Nephron progenitor cell (in vitro differentiated cells): ENCODE data around the gene PODXL.

Experiments used
- DNase-seq: peaks from one replicate; pipeline ENCODE4 v3.0.0; 2021
- H3K27ac Mint-ChIP-seq: 2 replicates; pipeline ENCODE4 v1.8.0; 2021; ENCODE audit warnings: mild to moderate bottlenecking, moderate library complexity, mixed read lengths
- H3K27me3 Mint-ChIP-seq: 2 replicates; pipeline ENCODE4 v1.8.0; 2021; ENCODE audit warnings: mild to moderate bottlenecking, low read depth, mixed read lengths; ENCODE audit not compliant: poor library complexity
- H3K36me3 Mint-ChIP-seq: 2 replicates; pipeline ENCODE4 v1.8.0; 2021; ENCODE audit warnings: low read depth, mixed read lengths
- H3K4me1 Mint-ChIP-seq: 2 replicates; pipeline ENCODE4 v1.8.0; 2021; ENCODE audit warnings: mixed read lengths
- H3K4me3 Mint-ChIP-seq: 2 replicates; pipeline ENCODE4 v1.8.0; 2021; ENCODE audit warnings: mild to moderate bottlenecking, moderate library complexity, mixed read lengths
- H3K9me3 Mint-ChIP-seq: 2 replicates; pipeline ENCODE4 v1.8.0; 2021; ENCODE audit warnings: mild to moderate bottlenecking, moderate library complexity, mixed read lengths
- TF ChIP-seq, protein P1 (sequence below): fragments of 200-600 bp; sonication (generic); IDR thresholded peaks from 2 replicates; pipeline ENCODE4 v1.5.0; 2021; ENCODE audit warnings: antibody characterized with exemption

PODXL gene

DNA sequence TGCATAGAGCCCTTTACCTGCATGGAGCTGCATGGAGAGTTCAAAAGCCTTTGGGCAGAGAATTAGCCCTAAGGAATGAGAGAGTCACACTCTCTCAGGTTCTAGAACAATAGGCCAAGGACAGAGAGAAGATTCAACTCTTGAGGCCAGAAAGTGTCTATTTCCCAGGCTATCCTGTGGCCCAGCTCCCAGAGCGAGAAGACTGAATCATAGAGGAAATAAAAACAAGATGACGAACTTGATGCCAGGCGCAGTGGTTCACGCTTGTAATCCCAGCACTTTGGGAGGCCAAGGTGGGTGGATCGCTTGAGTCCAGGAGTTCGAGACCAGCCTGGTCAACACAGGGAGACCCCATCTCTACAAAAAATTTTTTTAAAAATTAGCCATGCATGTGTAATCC, 18.3 kb upstream of the PODXL start:
- DNase-seq, result no peak
- TF ChIP-seq, protein P1, sequence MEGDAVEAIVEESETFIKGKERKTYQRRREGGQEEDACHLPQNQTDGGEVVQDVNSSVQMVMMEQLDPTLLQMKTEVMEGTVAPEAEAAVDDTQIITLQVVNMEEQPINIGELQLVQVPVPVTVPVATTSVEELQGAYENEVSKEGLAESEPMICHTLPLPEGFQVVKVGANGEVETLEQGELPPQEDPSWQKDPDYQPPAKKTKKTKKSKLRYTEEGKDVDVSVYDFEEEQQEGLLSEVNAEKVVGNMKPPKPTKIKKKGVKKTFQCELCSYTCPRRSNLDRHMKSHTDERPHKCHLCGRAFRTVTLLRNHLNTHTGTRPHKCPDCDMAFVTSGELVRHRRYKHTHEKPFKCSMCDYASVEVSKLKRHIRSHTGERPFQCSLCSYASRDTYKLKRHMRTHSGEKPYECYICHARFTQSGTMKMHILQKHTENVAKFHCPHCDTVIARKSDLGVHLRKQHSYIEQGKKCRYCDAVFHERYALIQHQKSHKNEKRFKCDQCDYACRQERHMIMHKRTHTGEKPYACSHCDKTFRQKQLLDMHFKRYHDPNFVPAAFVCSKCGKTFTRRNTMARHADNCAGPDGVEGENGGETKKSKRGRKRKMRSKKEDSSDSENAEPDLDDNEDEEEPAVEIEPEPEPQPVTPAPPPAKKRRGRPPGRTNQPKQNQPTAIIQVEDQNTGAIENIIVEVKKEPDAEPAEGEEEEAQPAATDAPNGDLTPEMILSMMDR, result no peak
- H3K36me3 Mint-ChIP-seq, result no peaks in the 10 kb centered on the region
- H3K27me3 Mint-ChIP-seq, result peaks cover 10% of the 10 kb centered on the region
- no peaks in the 10 kb centered on the region for H3K9me3 Mint-ChIP-seq
- no peak overlapping the region for H3K4me3 Mint-ChIP-seq
- H3K4me1 Mint-ChIP-seq, result peaks cover 17% of the 10 kb centered on the region
- peak overlapping the region; percentile 70 for H3K27ac Mint-ChIP-seq

DNA sequence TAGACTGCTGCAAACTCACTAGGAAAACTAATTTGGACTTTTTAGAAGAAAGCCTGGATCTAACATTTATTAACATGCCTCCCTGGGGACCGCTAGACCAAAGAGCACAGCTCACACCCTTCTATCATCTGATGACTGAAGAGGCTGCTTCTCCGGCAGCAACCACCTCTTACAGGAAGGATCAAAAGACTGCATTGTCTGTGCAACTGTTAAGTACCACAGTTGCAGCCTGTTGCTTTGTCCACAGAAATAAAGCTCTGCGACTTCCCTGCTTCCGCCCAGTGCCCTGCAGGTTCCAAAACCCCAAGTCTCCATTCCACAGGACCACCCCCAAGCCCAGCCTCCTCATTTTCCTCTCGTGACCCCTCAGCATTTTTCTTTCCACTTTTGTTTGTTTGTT, 14.0 kb upstream of the PODXL start:
- Mint-ChIP-seq H3K9me3 (no peaks in the 10 kb centered on the region), H3K27me3 (peaks cover 16% of the 10 kb centered on the region), H3K27ac (peak overlapping the region; percentile 69), H3K36me3 (no peaks in the 10 kb centered on the region), H3K4me3 (no peak overlapping the region), H3K4me1 (peaks cover 34% of the 10 kb centered on the region)
- DNase-seq, result no peak
- TF ChIP-seq, protein P1, result no peak

DNA sequence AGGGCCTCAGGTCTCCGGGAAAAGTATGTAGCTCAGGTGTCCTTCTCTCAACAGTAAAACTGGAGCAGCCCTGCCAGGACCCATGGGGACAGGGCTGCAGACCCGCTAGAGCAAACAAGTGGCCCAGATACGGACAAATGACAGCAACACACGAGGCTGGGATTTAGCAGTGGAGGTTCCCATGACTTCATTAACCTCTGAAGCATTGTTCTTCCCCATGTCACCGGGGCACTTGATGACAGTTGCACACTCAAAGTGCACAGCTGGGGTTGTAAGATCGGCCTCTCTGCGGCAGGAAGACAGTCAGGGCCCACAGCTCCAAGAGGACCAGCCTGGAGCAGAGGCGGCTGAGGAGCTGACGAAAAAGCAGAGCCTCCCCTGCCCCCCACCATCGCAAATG, 12.5 kb upstream of the PODXL start:
- H3K9me3 Mint-ChIP-seq, result no peaks in the 10 kb centered on the region
- no peaks in the 10 kb centered on the region for H3K36me3 Mint-ChIP-seq
- peaks cover 16% of the 10 kb centered on the region for H3K27me3 Mint-ChIP-seq
- no peak overlapping the region for H3K4me3 Mint-ChIP-seq
- TF ChIP-seq, protein P1, result no peak
- H3K4me1 Mint-ChIP-seq, result peaks cover 34% of the 10 kb centered on the region
- no peak overlapping the region for H3K27ac Mint-ChIP-seq
- no peak for DNase-seq

DNA sequence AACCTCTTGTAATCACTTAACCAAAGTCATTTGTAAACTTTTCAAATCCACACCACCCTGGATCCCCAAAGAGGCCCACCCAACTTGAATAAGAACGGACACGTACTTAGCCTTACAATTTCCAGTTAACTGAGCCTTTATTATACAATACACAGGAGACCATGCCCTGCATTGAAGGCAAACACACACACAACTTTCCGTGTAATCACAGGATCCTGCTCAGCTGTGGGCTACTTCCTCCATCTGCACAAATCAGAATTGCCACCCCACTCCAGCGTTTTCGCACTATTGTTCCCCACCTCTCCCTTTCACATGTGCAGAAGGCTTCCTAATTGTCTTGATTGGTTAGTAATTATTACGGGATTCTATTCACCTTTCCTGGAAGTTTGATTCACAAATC, 12.1 kb upstream of the PODXL start:
- no peak for DNase-seq
- Mint-ChIP-seq H3K36me3 (no peaks in the 10 kb centered on the region), H3K4me1 (peaks cover 34% of the 10 kb centered on the region), H3K4me3 (no peak overlapping the region), H3K9me3 (no peaks in the 10 kb centered on the region), H3K27me3 (peaks cover 15% of the 10 kb centered on the region), H3K27ac (no peak overlapping the region)
- TF ChIP-seq, protein P1, result no peak

DNA sequence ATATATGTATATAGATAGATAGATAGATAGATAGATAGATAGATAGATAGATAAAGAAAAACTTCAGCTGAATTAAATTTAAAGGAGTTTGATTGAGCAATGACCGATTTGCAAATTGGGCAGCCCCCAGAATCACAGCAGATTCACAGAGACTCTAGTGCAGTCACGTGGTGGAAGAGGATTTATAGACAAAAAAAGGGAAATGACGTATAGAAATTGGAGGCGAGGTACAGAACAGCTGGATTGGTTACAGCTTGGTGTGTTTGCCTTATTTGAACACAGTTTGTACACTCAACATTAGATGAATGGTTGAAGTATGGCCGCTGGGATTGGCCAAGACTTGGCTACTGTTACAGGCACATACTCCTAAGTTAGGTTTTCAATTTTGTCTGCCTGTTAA, 8.2 kb upstream of the PODXL start:
- DNase-seq, result no peak
- TF ChIP-seq, protein P1, result no peak
- H3K4me1 Mint-ChIP-seq, result peaks cover 21% of the 10 kb centered on the region
- H3K27me3 Mint-ChIP-seq, result peaks cover 22% of the 10 kb centered on the region
- no peak overlapping the region for H3K27ac Mint-ChIP-seq
- H3K36me3 Mint-ChIP-seq, result no peaks in the 10 kb centered on the region
- H3K9me3 Mint-ChIP-seq, result no peaks in the 10 kb centered on the region
- no peak overlapping the region for H3K4me3 Mint-ChIP-seq

DNA sequence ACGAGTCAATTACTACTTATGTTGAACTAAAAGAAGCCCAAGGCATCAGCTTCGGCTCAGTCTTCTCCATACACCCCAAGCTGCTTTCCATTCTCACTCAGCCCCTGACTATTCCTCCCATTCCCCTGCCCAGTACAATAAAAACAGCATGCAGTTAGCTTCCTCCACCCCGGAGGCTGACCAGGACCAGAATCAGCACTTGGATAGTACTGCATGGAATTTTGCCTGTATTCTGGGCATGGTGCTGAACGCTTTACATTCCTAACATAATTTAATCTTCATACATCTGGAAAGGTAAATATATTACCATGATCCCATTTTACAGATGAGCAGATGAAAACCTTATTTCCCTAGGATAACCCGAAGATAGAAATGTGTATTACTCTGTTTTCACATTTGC, 7.5 kb upstream of the PODXL start:
- TF ChIP-seq, protein P1, result no peak
- no peak for DNase-seq
- Mint-ChIP-seq H3K4me1 (peaks cover 14% of the 10 kb centered on the region), H3K36me3 (no peaks in the 10 kb centered on the region), H3K9me3 (no peaks in the 10 kb centered on the region), H3K4me3 (no peak overlapping the region), H3K27me3 (peaks cover 26% of the 10 kb centered on the region), H3K27ac (no peak overlapping the region)
